Measurements from ENCODE around the gene APOBEC3H. TPM values are rescaled to one million over a fixed set of nuclear protein-coding genes. Genes with fewer than 3 reads are reported as not detected.
A peak's percentile ranks its signal among the peaks of the same experiment; 100 is the strongest.

The APOBEC3H gene
- total and polyA plus RNA-seq, 8 donors = 0.23 to 1.3 (median 0.61) TPM; not detected in 4

DNA sequence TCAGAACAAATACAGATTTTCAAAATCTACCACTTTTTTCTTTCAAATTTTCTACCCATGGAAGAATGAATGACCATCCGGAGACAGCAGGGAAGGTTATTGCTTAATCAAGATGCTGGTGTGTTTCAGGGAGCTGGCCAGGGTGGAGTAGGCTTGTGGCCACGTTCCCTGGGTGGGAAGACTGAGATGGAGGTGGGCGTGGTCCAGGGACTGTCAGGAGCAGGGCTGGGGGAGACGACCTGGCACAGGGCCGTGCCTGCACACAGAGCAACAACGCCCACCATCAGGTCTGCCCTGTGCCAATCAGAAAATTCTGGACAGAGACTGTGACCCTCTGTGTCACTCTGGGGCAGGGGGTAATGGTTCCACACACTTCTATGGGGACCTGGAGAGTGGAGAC lies 7.1 kb upstream of the APOBEC3H start:
- Histone ChIP-seq H3K4me1 (peaks cover 0 to 29% of the 10 kb centered on the region in 2 donors), H3K27me3 (peaks cover 0 to 17% of the 10 kb centered on the region in 2 donors), H3K4me3 (no peak overlapping the region), H3K9me3 (no peaks in the 10 kb centered on the region), H3K27ac (peak overlapping the region in 1 of 2 donors; percentile 70), H3K36me3 (no peaks in the 10 kb centered on the region)
- ATAC-seq (no peak), DNase-seq (no peak)
- intact Hi-C loops (cut with DNase I) = no loop called here
- TF ChIP-seq CTCF (IDR thresholded peaks at IDR 0.05) = no peak

DNA sequence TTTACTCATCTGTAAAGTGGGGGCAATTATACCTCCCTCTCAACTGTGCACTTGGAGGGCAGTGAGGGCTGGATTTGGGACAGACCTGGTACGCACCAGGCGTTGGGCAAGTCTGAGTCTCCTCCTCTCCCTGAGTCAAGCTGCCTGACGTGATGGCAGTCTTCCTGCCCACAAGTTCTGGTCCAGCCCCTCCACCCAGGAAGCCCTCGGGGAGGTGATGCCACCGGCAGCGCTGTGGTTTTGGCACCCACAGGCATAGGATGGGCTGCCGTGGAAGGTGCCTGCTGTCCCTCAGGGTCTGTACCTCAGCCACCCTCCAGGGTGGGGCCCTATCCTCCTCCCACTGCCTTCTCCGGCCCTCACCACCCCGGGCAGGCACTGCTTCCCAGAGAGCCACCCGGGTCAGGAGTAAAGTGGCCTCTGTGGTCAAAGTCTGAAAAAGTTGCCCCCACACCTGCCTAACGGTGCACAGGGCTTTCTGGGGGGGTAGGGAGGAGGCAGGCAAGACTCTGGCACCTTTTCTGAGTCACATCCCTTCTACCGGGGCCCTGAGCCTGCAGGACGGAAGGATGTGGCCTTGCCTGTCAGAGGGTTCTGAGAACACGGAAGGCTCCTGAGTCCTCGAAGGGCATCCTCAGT lies 6.5 kb upstream of the APOBEC3H start:
- no peaks in the 10 kb centered on the region for H3K36me3 ChIP-seq
- ATAC-seq (peak; percentile 19), DNase-seq (peak in 1 of 4 donors; percentile 45)
- intact Hi-C loops (cut with DNase I) = no loop called here
- H3K27ac ChIP-seq = peak overlapping the region in 1 of 2 donors; percentile 70
- peaks cover 0 to 17% of the 10 kb centered on the region in 2 donors for H3K27me3 ChIP-seq
- H3K4me1 ChIP-seq = peaks cover 0 to 33% of the 10 kb centered on the region in 2 donors
- H3K4me3 ChIP-seq = no peak overlapping the region
- no peak for TF ChIP-seq CTCF (IDR thresholded peaks at IDR 0.05)
- no peaks in the 10 kb centered on the region for H3K9me3 ChIP-seq

GRCh38 chr22:39091126-39092081 lies 5.6 kb upstream of the APOBEC3H start:
- Histone ChIP-seq H3K4me3 (no peak overlapping the region), H3K9me3 (no peaks in the 10 kb centered on the region), H3K4me1 (peaks cover 0 to 34% of the 10 kb centered on the region in 2 donors), H3K36me3 (no peaks in the 10 kb centered on the region), H3K27ac (peak overlapping the region in 1 of 2 donors; percentile 70), H3K27me3 (peaks cover 0 to 17% of the 10 kb centered on the region in 2 donors)
- ATAC-seq = no peak
- peak in 1 of 4 donors; percentile 68 for DNase-seq
- intact Hi-C loops (cut with DNase I) = no loop called here
- TF ChIP-seq CTCF (IDR thresholded peaks at IDR 0.05) = no peak

DNA sequence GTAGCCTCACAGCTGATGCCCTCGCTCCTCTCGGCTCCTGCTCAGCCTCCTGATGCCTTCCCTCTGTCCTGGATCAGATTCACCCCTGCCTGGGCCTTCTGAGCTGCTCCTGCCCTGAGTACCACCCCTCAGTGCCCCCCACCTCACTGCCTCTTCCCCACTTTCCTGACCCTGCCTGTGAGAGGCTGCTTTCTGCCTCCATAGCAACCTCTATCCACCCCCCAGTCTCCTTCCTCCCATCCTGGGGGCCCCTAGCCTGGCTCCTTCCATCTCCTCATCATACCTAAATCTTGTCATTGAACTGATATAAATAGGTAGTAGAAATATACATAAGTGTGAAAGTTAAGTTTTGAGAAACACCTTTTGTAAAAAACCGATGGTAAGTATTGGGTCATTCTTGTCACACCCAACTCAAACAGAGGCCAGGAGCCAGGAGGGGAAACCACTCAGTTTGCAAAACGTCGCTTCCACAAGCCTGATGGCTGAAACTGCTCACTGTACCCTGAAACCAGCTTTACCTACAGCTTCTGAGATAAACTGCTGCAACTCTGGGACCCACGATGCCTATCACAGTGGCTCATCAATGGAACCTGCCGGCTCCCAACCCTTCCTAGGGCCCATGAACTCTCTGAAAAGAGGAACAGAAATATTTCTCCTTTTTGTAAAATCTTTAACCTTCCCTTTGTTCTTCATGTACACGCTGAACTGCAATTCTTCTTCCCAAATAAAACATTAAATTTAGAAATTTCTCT lies 4.8 kb upstream of the APOBEC3H start:
- H3K4me1 ChIP-seq = peaks cover 4 to 43% of the 10 kb centered on the region in 2 donors
- DNase-seq = peak in 1 of 4 donors; percentile 5
- no peaks in the 10 kb centered on the region for H3K9me3 ChIP-seq
- intact Hi-C loops (cut with DNase I) = no loop called here
- TF ChIP-seq CTCF (IDR thresholded peaks at IDR 0.05) = no peak
- peak overlapping the region in 1 of 2 donors; percentile 70 for H3K27ac ChIP-seq
- no peak overlapping the region for H3K4me3 ChIP-seq
- no peaks in the 10 kb centered on the region for H3K36me3 ChIP-seq
- H3K27me3 ChIP-seq = peaks cover 0 to 17% of the 10 kb centered on the region in 2 donors
- no peak for ATAC-seq

Measured in left lung (tissue), 10 donors.